HG03460 (cell line): ENCODE results near the gene ARPIN.
"Not testable (repeated sequence)": the region's sequence is repeated elsewhere in the genome, so short reads cannot be mapped to it uniquely, and the experiment has no call there.

Experiments
- ATAC-seq: cut with Tn5 transposase; IDR thresholded peaks from one replicate; pipeline ENCODE4 v1.9.1; 2021; ENCODE audit not compliant: unreplicated experiment

Gene ARPIN

GRCh38 chr15:89910891-89911626 lies 1.7 kb downstream of the ARPIN start:
- no peak for ATAC-seq

GRCh38 chr15:89909611-89910010 lies 3.1 kb downstream of the ARPIN start:
- no peak for ATAC-seq

GRCh38 chr15:89908226-89908625 lies 4.5 kb downstream of the ARPIN start:
- ATAC-seq: no peak

GRCh38 chr15:89907289-89907688 lies 5.5 kb downstream of the ARPIN start:
- ATAC-seq: no peak

GRCh38 chr15:89905846-89906378 lies 6.8 kb downstream of the ARPIN start:
- ATAC-seq: no peak

- ATAC-seq: no peak
Observed at GRCh38 chr15:89904519-89904918, 8.2 kb downstream of the ARPIN start.

GRCh38 chr15:89903858-89904130 lies 9.0 kb downstream of the ARPIN start:
- no peak for ATAC-seq

GRCh38 chr15:89903015-89903857 lies 9.5 kb downstream of the ARPIN start:
- no peak for ATAC-seq

GRCh38 chr15:89900849-89901248 lies 11.9 kb downstream of the ARPIN start:
- ATAC-seq: no peak

- no peak for ATAC-seq
Observed at GRCh38 chr15:89899951-89900567, 12.7 kb downstream of the ARPIN start.

- ATAC-seq: no peak
Observed at GRCh38 chr15:89899295-89899945, 13.3 kb downstream of the ARPIN start.

GRCh38 chr15:89898614-89899294 lies 14.0 kb downstream of the ARPIN start:
- ATAC-seq: peak; percentile 60

- ATAC-seq: no peak
Observed at GRCh38 chr15:89898146-89898545, 14.6 kb downstream of the ARPIN start.

GRCh38 chr15:89893696-89894447 lies 18.9 kb downstream of the ARPIN start, which contains the start of gene AP3S2:
AP3S2 (minus strand) TSS chr15:89893994; CDS start chr15:89893949, 45 bp downstream.
- ATAC-seq: peak; percentile 92

GRCh38 chr15:89893027-89893426 lies 19.7 kb downstream of the ARPIN start:
- ATAC-seq: no peak

- no peak for ATAC-seq
Observed at GRCh38 chr15:89888214-89888804, 24.4 kb downstream of the ARPIN start.

- no peak for ATAC-seq
Observed at GRCh38 chr15:89885611-89886010, 27.1 kb downstream of the ARPIN start.

- ATAC-seq: not testable (repeated sequence)
Observed at GRCh38 chr15:89885179-89885578, 27.6 kb downstream of the ARPIN start.

- ATAC-seq: no peak
Observed at GRCh38 chr15:89883518-89883917, 29.2 kb downstream of the ARPIN start.
